ENCODE results near the gene ADM2.
"Not testable (repeated sequence)": the region's sequence is repeated elsewhere in the genome, so short reads cannot be mapped to it uniquely, and the experiment has no call there.

ADM2 gene

GRCh38 chr22:50525858-50526107 is 44.4 kb downstream of the ADM2 start:
- DNase-seq (ENCODE audit: low read depth), result no peak

GRCh38 chr22:50526108-50526833 is 44.9 kb downstream of the ADM2 start:
- peak; percentile 57 for DNase-seq (ENCODE audit: low read depth)

- no peak for DNase-seq (ENCODE audit: low read depth)
Measured at GRCh38 chr22:50526834-50527801, 45.8 kb downstream of the ADM2 start.

GRCh38 chr22:50527921-50528681 is 46.8 kb downstream of the ADM2 start:
- DNase-seq (ENCODE audit: low read depth), result no peak

- DNase-seq (ENCODE audit: low read depth), result no peak
Measured at GRCh38 chr22:50528682-50529415, 47.5 kb downstream of the ADM2 start.

GRCh38 chr22:50529416-50529896 is 48.1 kb downstream of the ADM2 start:
- DNase-seq (ENCODE audit: low read depth), result no peak

GRCh38 chr22:50529897-50530579 is 48.7 kb downstream of the ADM2 start, which contains the start of gene TYMP:
Gene TYMP, minus strand, starts transcription at chr22:50530012. Its CDS starts 303 bp downstream, at chr22:50529709.
- DNase-seq (ENCODE audit: low read depth), result no peak

- DNase-seq (ENCODE audit: low read depth), result no peak
Measured at GRCh38 chr22:50530580-50530876, 49.2 kb downstream of the ADM2 start.

- peak; percentile 68 for DNase-seq (ENCODE audit: low read depth)
Measured at GRCh38 chr22:50530877-50531545, 49.7 kb downstream of the ADM2 start.

GRCh38 chr22:50531546-50531961 is 50.2 kb downstream of the ADM2 start:
- peak; percentile 40 for DNase-seq (ENCODE audit: low read depth)

GRCh38 chr22:50531962-50532674 is 50.8 kb downstream of the ADM2 start:
- no peak for DNase-seq (ENCODE audit: low read depth)

- DNase-seq (ENCODE audit: low read depth), result no peak
Measured at GRCh38 chr22:50532824-50533796, 51.8 kb downstream of the ADM2 start.

- DNase-seq (ENCODE audit: low read depth), result not testable (repeated sequence)
Measured at GRCh38 chr22:50533856-50534711, 52.7 kb downstream of the ADM2 start.

GRCh38 chr22:50535113-50535512 is 53.8 kb downstream of the ADM2 start:
- DNase-seq (ENCODE audit: low read depth), result no peak

All from stimulated activated CD8-positive, alpha-beta memory T cell treated with anti-CD3 and anti-CD28 coated beads, Interleukin-15, amount 100 ng/mL, for 1 hour (primary cell).